UCSD-AML1 (cell line): ENCODE results near the gene SH3RF3.

Source experiments
- DNase-seq: peaks from one replicate; lab custom pipeline; 2025; ENCODE audit not compliant: unreplicated experiment; lab: John Stamatoyannopoulos, UW

Gene SH3RF3

GRCh38 chr2:109371481-109372170 is 242.6 kb downstream of the SH3RF3 start:
- DNase-seq: no peak

DNA sequence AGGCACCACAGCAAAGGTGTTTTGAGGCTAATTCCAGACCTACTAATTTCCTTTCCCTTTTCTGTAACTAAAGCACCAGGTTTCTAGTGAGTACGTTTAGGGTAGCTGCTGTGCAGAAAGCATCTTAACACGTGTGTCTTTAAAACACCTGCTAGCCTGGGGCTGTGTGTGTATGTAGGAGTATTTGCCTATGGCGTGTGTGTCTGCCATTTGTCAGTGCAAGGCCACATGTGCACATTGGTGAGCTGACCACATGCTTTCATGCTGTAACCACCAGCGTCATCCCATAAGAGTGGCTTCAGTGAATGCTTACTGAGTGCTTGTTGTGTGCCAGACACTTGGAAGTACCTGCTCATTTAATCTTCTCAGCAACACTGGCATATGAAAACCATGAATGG is 243.2 kb downstream of the SH3RF3 start:
- DNase-seq: no peak

DNA sequence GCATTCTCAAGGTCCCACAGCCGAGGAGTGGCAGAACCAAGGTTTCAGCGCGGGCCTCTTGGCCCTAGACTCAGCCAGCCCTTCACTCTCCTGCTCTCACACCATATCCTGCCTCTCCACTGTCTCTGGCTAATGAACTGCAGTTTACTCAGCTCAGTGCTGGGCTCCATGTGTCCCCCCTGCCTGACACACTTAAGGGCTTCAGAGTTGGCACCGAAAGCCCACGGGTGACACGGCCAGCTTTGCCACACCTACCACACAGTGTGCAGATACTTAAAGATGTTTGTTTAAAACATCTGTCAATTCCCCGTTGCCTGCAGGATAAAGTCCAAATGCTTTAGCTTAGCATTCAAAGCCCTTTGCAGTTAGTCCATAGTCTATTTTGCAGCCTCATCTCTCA is 243.6 kb downstream of the SH3RF3 start:
- no peak for DNase-seq

DNA sequence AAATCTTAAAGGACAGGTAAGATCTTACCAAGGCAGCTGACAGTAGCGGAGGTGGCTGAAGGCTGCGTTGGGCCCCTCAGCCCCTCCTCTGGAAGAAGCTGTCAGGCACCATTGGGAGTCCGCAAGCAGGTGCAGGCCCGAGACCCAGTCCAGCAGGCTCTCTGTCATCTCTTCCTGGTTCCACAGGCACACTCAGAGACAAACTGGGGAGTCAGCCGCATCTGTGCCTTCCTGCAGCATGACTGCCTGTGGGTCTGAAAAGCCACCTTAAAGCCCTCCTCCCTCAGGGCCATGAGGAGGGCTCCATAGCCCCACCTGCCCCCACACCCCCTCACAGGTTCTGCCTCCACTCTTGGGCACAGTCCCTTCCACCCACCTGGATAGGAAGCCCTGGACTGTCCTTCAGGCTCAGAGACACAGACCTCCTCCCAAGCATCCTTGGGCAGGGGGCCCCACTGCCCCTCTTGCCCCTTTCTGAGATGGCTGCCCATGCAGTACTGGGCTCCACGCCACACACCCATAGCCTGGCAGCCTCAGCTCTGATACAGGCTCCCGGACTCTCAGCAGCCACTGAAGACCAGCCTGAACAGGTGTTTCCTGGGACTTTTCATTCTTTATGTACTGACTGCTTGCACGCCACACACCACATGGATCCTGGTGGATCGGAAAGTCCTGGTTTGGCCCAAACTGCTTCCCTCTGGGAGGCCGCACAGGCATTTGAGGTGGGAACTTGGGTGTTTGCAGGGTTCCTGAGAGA is 245.0 kb downstream of the SH3RF3 start:
- no peak for DNase-seq

DNA sequence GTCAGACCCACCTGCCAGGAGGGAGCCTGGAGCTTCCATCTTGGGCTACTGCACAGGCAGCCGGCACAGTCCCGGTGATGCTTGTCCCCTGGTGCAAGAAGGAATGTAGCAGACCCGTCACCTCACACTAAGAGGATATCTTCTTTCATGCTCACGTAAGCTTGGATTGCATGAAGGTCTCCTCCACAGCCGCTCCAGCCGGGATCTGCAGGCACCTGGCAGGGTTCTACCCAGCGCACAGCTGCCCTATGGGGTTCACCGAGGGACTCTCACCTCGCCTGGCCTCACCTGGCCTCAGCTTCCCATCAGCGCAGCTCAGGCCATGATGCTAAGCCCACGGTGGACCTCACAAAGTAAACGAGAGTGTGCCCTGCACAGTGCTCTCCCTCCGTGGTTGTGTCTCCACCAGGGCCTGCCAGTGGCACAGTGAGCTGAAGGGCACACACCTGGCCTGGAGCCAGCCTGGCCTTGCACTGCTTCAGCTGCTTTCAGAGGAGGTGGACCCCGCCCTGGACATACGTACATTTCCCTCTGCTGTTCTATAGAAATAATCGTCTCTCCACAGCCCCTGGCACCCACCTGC is 245.6 kb downstream of the SH3RF3 start:
- no peak for DNase-seq

- no peak for DNase-seq
Measured at GRCh38 chr2:109375131-109375561, 246.1 kb downstream of the SH3RF3 start.

DNA sequence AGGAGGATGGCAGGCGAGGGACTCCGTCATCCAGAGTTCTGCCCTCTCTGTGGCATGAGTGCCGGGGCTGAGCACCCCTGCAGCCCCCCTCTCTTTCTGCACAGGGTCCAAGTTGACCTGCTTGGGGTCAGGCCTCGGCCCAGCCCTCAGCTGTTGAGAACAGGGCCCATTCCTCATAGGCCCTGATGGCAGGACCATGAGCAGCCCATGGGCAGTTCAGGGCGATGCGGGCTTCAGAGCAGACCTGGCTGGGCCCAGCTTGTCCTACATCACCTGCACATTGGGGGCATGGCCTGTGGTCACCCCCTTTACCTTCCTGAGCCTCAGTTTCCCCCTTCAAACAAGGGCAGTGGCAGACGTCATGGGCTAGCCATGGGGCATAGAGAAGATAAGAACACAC is 246.7 kb downstream of the SH3RF3 start:
- DNase-seq: no peak

GRCh38 chr2:109376115-109376514 is 247.1 kb downstream of the SH3RF3 start:
- no peak for DNase-seq

DNA sequence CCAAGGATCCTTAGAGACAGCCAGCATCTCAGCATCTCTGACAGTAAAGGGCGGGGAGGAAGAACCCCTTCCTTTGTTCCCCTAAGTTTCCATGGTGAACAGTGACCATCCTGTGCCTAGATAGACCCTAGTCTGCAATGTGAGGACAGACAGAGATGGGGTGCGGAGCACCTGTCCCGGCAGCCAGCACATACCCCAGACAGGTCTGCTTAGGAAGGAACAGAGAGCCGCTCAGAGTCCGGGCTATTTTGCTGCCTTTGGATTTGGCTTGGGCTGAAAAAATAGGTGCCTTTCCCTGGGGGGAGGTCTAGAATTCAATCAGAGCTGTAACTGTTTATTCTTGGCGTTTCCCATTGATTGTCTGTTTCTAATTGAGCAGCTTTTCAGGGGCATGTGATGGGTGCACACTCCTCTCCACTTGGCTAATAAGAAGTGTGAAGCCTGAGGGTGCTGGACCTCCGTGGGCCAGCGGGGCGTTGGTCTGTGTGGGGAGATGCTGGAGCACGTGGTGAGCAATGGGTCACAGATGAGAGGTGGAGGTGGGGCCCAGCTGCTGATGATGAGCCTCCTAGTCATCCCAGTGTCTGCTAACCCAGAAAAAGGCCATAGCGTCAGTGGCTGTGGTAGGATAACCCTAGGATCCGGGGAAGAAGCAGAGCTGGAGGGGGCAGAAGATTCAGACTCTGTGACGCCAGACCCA is 247.9 kb downstream of the SH3RF3 start:
- DNase-seq: no peak

DNA sequence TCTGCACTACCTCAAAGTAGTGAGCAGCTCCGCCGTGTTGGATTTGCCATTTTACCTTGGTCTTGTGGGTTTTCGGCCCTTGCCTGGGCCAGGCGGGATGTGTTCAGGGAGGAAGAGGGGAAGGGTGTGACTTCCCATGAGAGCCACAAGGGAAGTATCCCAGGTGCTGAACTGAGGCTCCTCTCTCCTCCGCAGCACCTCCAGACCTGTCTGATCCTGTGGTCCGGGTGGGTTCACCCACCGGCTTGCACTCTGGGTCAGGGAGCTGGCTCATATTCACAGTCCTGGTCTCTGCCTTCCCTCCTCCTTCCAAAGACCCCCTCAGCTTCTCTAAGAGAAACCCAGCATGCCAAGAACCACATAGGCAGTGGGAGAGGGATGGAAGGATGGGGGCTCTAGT is 249.0 kb downstream of the SH3RF3 start:
- no peak for DNase-seq

GRCh38 chr2:109378682-109379081 is 249.7 kb downstream of the SH3RF3 start:
- no peak for DNase-seq

- DNase-seq: no peak
Measured at GRCh38 chr2:109379507-109379906, 250.5 kb downstream of the SH3RF3 start.

DNA sequence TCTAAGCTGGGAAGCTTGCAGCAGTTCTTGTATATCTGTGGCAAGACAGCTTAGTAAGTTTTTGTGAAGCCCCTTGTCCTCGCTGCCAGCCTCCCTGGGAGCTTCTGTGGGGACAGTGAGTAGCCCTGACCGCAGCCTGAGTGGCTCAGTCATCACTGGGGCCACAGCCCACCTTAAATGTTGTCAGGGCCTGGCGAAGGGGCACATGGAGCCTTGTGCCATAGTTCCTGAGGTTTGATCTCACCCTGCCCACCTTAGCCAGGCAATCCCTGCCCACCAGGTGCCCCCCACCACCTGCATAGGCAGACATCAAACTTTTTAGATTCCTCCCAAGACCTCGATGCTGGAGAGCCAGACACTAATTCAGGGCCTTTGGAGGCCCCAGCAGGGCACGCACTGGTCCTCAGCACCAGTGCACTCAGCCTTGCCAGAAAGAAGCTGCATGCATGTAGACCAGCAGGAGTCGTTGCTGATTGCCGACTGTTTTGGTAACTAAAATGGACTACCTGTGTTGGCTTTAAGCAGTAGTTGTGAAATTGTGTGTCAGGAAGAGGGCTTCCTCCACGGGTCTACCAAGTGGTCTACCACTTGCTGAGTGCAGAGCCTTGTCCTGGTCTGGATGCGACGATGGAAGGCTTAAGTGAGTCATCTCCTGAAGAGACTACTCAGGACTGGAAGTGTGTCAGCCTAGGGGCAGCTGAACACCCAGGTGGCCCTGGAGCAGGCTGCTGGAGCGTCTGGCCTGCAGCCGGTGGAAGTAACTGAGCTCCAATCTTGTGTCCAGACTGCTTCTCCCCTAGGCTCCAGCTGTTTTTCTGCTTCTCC is 251.7 kb downstream of the SH3RF3 start:
- no peak for DNase-seq

DNA sequence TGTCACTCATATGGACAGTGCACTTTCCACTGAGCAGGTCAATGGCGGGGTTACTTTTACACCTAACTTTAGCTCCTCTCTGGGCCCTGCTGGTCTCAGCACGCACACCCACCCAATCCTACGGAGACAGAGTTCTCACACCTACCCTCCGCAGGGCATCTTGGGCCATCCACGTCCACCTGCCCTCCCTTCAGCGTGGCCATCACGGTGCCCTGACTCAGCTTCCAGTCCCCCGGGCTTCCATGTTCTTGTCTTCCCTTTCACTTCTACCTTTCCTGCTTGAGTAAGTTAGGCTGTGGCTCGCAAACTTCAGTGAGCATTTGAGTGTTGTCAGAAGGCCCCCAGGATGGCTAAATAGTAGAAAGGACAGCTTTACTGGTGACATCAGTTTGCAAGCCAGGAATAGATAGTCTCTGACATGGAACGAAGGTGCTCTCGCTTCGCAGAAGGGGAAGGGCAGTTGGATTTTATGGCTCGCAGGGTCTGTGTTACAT is 252.4 kb downstream of the SH3RF3 start:
- DNase-seq: no peak

DNA sequence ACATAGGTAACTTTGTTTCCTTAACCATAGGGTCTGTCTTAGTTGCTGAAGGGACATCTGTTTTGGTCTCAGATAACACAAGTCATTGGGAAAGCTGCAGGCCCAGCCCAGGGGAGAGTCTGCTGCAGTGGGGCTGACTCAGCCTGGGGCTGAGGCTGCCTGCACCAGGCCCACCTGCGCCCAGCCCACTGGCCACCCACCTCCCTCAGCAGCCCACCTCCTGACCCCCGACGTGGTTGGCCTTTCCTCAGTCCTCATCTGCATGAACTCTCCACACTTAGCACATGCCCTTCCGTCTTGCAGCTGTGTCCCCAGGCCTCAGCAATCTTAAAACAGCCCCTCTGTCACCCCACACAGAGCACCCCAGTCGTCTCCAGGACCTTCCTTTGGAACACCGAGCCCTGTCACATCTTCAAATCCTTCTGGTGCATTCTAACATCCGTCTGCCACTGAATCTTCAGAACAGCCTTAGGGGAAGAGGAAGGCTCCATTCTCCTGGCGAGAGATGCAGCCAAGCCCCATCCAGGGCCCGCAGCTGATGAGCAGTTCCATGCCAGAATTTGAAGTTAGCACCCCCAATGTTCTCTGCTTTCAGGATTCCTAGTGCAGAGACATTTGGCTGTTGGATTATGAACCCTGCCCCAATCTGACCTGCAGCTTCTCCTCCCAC is 253.4 kb downstream of the SH3RF3 start:
- DNase-seq: no peak

DNA sequence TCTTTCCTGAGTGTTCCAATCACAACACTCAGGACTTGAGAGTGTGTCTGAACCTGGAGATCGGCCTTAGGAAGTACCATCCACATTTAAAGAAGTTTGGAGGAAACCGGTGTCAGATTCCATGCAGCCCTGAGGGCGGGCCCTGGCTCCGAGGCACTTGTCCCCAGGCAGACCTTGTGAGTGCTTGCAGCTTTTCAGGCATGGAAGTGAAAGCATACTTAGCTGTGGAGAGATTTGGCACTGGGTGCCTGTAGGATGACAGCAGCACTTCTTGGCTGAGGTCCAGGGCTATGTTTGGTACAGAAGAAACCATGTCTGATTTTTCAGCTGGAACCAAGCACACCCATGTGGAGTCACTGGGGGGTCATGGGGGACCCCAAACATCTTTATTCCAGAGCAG is 253.9 kb downstream of the SH3RF3 start:
- no peak for DNase-seq

GRCh38 chr2:109383505-109384307 is 254.7 kb downstream of the SH3RF3 start:
- no peak for DNase-seq

DNA sequence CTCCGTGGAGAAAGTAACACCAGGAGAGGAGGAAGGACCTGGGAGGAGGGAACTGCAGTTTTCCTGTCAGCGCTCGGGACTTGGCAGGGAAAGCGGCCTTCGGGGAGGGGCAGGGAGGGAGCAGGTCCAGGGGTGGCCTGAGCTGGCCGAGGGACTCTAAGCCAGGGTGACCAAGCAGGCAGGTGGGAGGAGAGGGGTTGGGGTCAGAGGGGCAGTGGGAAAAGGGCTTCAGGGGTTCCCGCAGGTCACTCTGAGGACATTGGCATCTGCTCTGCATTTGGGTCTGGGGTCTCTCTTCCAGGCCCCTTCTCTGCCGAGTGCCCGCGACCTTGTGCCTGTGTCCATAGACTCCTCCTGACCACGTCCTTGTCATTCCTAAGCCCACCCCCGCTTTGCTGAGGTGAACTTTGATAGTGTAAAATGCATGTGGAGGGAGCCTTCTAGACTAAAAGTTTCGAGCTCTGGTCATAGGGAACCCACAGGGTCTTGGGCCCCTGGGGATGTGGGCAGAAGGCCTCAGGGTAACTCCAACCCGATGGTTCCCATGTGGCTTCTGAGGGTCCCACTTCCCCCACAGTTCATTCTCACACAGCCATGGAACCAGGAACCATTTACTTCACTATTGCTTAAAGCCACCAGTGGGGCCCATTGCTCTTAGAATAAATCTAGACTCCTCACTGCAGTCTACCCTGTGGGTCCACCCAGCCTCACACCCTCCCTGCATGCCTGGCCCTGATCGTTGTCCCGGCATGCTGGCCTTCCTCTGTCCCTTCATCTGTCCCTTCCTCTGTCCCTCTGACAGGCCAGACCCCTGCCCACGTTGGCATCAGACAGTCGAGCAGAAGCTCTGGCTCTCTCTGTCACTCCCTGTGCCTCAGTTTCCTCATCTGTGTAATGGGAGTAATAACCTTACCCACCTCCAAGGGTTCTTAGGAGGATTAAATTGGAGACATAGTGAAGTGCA is 255.6 kb downstream of the SH3RF3 start:
- no peak for DNase-seq
